Type B pancreatic cell (in vitro differentiated cells): ENCODE data around the gene RCBTB1. TPM values are rescaled to one million over a fixed set of nuclear protein-coding genes. Genes with fewer than 3 reads are reported as not detected.

Source experiments
- DNase-seq: peaks from one replicate; pipeline ENCODE4 v3.0.0; 2021; ENCODE audit warnings: mixed read lengths; ENCODE audit not compliant: unreplicated experiment; ENCODE audit errors: extremely low spot score
- H3K27ac Mint-ChIP-seq: 2 replicates; pipeline ENCODE4 v1.8.0; 2021; ENCODE audit warnings: mild to moderate bottlenecking, mixed read lengths
- H3K27me3 Mint-ChIP-seq: 2 replicates; pipeline ENCODE4 v1.8.0; 2021; ENCODE audit warnings: mixed read lengths
- H3K36me3 Mint-ChIP-seq: 2 replicates; pipeline ENCODE4 v1.8.0; 2021; ENCODE audit warnings: mixed read lengths
- H3K4me1 Mint-ChIP-seq: one replicate; pipeline ENCODE4 v1.8.0; 2021; ENCODE audit warnings: mixed read lengths; ENCODE audit not compliant: unreplicated experiment
- H3K4me3 Mint-ChIP-seq: 2 replicates; pipeline ENCODE4 v1.8.0; 2021; ENCODE audit warnings: mild to moderate bottlenecking, mixed read lengths
- H3K9me3 Mint-ChIP-seq: 2 replicates; pipeline ENCODE4 v1.8.0; 2021; ENCODE audit warnings: mixed read lengths
- total RNA-seq: library from RNA; stranded (reverse); gene quantifications from 2 replicates; pipeline ENCODE4 v1.2.1, GENCODE V29; 2021; ENCODE audit warnings: low replicate concordance
- TF ChIP-seq, protein P1 (sequence below): fragments of 200-600 bp; sonication (generic); conservative IDR thresholded peaks from 2 replicates; pipeline ENCODE4 v1.5.0; 2021; ENCODE audit warnings: antibody characterized with exemption, mild to moderate bottlenecking

Gene RCBTB1
- total RNA-seq, 1 donor from 2014 or later, result 30.7 TPM

DNA sequence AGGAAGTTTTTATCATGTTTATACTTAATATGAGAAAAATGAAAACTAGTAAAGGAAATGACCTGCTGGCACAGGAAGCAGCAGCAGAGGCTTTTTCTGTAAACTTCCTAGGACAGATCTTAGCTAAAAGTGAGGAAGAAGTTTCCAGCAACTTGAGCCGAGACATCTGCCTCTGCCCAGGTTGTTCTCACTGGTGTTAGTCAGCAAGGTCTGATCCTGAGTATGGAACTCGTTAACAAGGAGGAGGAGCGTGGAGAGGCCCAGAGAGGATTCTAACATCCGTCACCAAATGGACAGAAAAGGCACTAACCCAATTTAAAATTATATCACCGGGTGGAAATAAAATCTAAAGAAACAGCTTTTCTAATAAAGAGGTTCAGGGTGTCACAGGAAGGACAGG is 46.0 kb downstream of the RCBTB1 start:
- Mint-ChIP-seq H3K27ac (no peak overlapping the region), H3K27me3 (no peaks in the 10 kb centered on the region), H3K36me3 (peaks cover 26% of the 10 kb centered on the region), H3K4me1 (no peaks in the 10 kb centered on the region), H3K9me3 (no peaks in the 10 kb centered on the region), H3K4me3 (no peak overlapping the region)
- DNase-seq, result no peak
- TF ChIP-seq, protein P1, sequence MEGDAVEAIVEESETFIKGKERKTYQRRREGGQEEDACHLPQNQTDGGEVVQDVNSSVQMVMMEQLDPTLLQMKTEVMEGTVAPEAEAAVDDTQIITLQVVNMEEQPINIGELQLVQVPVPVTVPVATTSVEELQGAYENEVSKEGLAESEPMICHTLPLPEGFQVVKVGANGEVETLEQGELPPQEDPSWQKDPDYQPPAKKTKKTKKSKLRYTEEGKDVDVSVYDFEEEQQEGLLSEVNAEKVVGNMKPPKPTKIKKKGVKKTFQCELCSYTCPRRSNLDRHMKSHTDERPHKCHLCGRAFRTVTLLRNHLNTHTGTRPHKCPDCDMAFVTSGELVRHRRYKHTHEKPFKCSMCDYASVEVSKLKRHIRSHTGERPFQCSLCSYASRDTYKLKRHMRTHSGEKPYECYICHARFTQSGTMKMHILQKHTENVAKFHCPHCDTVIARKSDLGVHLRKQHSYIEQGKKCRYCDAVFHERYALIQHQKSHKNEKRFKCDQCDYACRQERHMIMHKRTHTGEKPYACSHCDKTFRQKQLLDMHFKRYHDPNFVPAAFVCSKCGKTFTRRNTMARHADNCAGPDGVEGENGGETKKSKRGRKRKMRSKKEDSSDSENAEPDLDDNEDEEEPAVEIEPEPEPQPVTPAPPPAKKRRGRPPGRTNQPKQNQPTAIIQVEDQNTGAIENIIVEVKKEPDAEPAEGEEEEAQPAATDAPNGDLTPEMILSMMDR, result no peak

GRCh38 chr13:49538404-49538803 is 47.0 kb downstream of the RCBTB1 start:
- Mint-ChIP-seq H3K36me3 (peaks cover 29% of the 10 kb centered on the region), H3K4me3 (no peak overlapping the region), H3K27ac (no peak overlapping the region), H3K9me3 (no peaks in the 10 kb centered on the region), H3K4me1 (no peaks in the 10 kb centered on the region), H3K27me3 (no peaks in the 10 kb centered on the region)
- DNase-seq, result no peak
- TF ChIP-seq, protein P1, result no peak

DNA sequence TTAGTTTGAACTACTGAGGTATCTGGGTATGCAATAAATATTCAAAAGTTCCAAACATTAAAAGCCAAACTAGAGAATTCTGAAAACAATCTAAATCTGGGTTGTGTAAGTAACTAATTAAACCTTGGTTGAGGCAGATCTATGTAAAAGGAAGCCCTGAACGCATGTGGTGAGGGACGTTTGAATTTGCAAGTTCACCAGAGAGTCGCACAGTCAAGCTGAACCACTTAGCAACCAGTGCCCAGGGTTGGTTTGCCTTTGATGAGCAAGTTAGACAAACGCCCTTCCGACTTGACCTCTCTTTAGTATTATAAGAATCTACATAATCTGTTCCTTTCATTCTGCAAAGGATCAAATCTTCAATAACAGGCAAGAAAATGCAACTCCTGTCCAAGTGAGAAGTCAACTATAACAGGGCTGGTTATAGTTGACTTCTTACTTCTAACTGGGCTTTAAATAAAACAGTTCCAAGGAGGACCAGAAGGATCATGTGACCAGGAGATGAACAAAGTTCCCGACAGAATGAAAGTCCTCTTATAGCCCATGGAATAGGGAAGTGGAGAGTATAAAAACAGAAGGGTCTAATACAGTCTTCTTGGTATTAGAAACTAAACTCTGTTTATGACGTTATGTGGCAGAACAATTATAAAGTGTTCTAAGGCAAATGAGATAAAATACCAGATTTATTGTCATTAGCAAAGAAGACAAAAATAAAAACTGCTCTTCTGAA is 49.0 kb downstream of the RCBTB1 start:
- H3K9me3 Mint-ChIP-seq, result no peaks in the 10 kb centered on the region
- H3K27me3 Mint-ChIP-seq, result no peaks in the 10 kb centered on the region
- no peak for DNase-seq
- H3K36me3 Mint-ChIP-seq, result peaks cover 41% of the 10 kb centered on the region
- TF ChIP-seq, protein P1, result no peak
- H3K4me3 Mint-ChIP-seq, result no peak overlapping the region
- no peak overlapping the region for H3K27ac Mint-ChIP-seq
- no peaks in the 10 kb centered on the region for H3K4me1 Mint-ChIP-seq

- no peaks in the 10 kb centered on the region for H3K9me3 Mint-ChIP-seq
- peaks cover 42% of the 10 kb centered on the region for H3K36me3 Mint-ChIP-seq
- no peak overlapping the region for H3K4me3 Mint-ChIP-seq
- DNase-seq, result no peak
- no peaks in the 10 kb centered on the region for H3K4me1 Mint-ChIP-seq
- no peak overlapping the region for H3K27ac Mint-ChIP-seq
- H3K27me3 Mint-ChIP-seq, result no peaks in the 10 kb centered on the region
- TF ChIP-seq, protein P1, result no peak
These were observed 51.6 kb downstream of the RCBTB1 start for GRCh38 chr13:49533591-49534269.

GRCh38 chr13:49533011-49533410 is 52.3 kb downstream of the RCBTB1 start:
- TF ChIP-seq, protein P1, result no peak
- Mint-ChIP-seq H3K27ac (no peak overlapping the region), H3K36me3 (peaks cover 42% of the 10 kb centered on the region), H3K4me1 (no peaks in the 10 kb centered on the region), H3K4me3 (no peak overlapping the region), H3K9me3 (no peaks in the 10 kb centered on the region), H3K27me3 (no peaks in the 10 kb centered on the region)
- DNase-seq, result no peak
